ENCODE data around the gene TTC7B.

The TTC7B gene

GRCh38 chr14:90773705-90774104, 42.5 kb downstream of the TTC7B start:
- no peak for DNase-seq

DNA sequence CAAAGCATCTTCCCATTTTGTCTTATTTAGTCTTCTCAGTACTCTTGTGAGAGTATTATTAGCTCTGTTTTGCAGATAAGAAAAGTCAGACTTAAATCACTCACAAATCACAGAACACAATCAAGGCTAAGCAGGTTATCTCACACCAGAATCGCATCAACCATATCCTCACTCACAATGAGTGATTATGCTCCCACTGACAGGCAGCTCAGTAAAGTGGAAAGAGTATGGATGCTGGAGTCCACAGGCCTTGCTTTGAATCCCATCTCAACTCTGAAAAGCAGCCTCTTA, 43.1 kb downstream of the TTC7B start:
- DNase-seq = no peak

DNA sequence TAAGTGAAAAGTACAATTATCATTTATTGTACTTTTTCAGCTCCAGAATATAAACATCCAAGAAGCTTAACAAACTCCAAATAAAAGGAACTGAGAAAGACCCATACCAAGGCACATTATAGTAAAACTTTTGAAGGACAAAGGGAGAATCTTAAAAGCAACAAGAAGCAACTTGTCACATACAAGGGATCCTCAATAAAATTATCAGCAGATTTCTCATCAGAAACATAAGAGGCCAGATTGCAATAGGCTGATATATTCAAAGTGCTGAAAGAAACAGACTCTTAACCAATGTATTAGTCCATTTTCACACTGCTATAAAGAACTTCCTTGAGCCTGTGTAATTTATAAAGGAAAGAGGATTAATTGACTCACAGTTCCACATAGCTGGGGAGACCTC, 48.3 kb downstream of the TTC7B start:
- DNase-seq = no peak

DNA sequence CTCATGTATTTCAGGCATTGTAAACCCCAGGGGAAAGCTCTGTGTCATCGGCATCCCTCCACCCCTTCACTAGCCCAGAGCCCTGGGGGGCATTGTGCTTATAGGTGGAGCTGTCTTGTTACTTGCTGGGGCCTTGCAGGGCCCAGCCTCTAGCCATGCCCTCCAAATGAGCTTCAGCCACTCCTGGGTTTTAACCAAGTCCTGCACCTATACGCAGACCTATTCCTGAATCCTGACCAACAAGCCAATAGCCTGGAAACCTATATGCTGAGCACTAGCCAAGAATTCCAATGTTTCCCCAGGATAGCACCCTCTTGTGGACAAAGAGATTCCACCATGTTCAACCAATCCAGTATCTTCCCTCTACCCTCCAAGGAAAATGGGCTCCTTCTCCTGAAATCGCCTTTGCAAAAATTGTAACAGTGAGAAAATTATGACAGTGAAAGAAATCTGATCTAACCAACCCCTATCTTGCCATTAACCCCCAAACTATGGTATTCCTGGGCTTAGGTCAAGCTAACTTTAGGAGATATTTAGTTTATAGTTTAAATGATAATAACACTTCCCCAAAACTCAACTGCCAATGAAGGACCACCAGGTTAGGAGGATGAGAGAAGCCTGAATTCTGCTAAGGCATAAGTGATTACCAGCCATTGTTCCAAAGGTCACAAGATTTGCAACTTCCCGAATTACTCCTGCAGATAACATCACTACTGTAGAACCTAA, 55.5 kb downstream of the TTC7B start:
- DNase-seq = no peak

- DNase-seq = no peak
Measured at GRCh38 chr14:90760078-90760444, 56.2 kb downstream of the TTC7B start.

DNA sequence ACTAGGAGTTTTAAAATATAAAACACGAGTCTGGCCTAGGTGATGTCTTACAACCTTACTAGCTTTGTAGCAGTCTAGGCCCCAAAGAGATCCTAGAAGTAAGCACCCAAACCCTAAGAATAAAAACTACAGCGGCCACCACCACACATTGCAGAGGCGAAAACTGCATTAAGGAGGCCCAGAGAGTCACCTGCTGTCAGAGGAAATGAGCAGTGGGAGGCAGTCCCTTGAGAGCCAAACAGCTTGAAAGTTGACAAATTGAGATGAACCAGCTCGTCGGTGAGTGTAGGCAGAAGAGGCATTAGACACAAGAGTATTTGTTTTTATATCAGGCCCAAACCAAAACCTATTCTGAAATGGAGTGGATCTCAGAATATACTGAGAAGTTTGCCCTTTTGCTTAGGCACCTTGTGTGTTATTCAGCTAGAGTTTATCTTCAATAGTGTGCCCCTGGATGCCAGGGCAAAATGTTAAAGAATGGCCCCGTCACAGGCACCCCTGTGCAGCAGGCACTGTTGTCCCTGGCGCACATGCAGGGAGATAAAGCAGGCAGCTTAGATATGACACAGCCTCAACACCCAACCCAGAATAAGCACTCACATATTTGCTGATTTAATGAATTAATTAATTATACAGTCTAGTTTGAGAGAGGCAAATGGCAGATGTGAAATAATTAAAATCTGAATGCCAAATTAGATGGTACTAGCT, 56.7 kb downstream of the TTC7B start:
- DNase-seq = no peak

- DNase-seq = no peak
Measured at GRCh38 chr14:90758959-90759358, 57.3 kb downstream of the TTC7B start.

- peak; percentile 93 to 95 for DNase-seq
Measured at GRCh38 chr14:90758028-90758889, 58.0 kb downstream of the TTC7B start.

GRCh38 chr14:90757452-90757851, 58.8 kb downstream of the TTC7B start:
- DNase-seq = no peak

- DNase-seq = no peak
Measured at GRCh38 chr14:90756755-90757345, 59.4 kb downstream of the TTC7B start.

DNA sequence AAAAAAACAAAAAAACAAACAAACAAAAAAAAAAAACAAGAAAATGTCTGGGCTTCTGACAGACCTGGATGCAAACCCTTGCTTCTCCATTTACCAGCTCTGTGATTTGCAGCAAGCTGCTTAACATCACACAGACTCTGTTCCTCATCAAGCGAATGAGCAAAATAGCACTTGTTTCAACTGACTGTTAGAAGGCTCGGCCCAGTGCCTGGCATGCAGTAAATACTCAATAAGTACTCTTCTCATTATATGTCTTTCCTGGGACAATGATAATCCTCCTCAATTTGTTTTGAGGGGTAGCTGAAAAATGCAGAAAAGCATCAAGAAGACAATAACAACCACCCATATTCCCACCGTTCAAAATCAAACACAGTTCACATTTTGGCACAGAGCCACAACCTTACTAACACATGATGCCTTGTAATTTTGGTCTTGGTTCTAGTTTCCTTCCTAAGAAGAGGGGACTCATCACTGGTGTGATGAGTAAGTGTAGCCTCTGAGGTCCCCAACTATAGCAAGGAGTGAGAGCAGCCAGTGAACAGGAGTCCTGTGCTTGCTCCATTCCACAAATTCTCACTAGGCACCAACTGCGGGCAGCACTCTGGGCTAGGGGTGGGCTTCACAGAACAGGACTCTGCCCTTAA, 60.4 kb downstream of the TTC7B start:
- no peak for DNase-seq

DNA sequence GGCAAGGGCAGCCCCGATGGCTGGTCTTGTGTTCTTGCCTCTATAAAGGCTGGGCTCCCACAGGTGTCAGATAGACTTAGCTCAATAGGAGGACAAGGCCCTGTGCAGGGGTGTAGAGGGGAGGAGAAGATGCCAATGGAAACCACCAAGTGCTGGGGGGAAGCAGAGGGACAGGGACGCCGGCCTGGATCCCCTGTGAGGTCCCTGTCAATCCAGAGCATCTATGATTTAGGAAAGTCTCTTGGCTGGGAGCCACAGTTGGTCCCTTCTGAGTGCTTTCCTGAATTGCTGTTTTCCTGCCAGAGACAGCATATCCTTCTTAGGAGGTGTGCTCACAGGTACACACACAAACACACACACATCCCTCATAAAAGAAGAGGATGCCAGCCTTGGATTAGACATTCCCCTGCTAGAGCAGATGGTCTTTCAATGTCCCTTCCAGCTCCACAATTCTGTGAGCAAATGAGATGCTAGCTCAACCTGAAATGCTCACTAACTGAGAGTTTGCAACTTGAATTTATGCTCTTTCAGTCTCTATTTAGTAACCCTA, 62.7 kb downstream of the TTC7B start:
- DNase-seq = no peak

DNA sequence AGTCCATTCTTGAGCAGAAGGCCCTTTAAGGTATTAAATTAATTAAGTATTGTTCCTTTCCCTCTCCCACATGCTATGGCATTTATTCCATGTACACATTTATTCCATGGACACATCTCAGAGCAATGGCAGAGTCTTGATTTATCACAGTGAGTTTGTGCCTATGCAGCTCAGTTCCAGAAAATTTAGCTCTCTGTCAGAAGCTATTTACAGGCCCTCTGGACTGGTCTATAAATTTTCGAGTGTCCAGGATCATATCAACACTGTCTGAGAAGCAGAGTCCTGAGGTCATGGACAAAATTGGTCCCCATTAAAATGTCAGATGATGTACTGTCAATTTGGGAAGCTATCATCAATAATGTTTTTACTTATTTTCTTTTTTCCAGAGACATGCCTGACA, 65.5 kb downstream of the TTC7B start:
- no peak for DNase-seq

GRCh38 chr14:90750191-90750590, 66.0 kb downstream of the TTC7B start:
- no peak for DNase-seq

DNA sequence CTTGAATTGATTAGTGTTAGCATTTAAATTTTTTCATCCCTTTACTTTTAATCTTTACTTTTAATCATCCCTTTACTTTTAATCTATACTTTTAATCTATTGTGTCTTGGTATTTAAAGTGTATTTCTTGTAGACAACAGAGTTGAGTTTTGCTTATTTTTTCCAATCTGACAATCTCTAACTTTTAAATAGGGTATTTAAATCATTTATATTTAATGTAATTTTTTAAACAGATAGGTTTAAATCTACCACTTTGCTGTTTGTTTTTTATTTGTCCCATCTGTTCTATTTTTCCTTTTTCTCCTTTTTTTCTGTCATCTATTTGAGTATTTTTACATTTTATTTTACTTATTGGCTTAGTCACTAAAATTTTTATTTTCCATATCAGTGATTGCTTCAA, 68.3 kb downstream of the TTC7B start:
- DNase-seq = no peak

DNA sequence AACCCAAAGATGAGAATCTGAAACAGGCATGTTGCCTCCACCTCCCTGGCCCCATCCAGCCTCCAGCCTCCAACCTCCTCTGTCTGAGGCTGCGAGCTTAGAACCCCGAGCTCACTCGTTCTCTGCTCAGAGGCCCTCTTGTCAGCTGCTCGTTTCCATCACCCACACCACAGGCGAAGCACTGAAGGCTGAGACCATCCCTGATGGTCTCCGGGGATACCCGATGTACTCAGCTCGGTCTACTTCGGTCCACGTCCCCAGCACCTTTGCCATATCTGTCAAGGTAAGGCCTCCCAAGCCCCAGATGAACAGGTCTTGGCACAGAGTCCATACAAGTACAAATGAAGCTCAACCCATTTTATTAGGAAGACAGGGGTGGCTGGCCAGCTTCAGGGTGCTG, 72.4 kb downstream of the TTC7B start:
- DNase-seq = no peak

DNA sequence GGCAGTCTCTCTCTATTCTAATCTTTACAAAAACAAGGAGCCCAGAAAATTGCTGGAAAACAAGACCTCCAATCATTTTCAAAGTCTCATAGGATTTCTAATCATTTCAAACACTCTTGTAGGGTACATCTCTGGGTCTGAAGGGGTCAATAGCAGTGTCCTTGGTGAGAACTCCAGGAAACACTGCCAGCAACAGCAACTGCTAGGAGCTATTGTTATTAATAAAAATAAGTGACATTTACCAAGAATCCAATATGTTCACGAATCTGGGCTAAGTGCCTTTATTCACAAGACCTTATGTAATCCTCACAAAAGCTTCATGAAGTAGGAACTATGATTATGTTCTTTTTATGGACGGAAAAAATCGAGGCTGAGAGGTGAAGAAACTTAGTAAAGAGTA, 72.8 kb downstream of the TTC7B start:
- no peak for DNase-seq

DNA sequence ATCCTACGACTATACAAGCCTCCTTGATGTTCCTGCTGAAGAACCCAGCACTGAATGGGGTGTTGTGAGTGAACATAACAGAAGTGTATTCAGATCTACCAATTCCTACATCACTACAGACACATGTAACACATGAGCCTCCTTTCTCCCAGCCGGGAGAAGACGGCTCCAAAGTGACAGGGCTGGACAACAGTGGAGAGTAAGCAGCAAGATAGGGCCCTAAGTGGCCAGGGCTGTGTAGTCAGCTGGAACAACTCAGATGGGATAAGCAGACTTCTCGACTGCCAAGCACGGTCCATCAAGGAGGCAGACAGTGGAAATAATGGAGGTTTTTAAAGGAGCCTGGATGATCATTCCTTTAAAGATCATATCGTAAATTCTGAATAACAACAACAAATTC, 73.5 kb downstream of the TTC7B start:
- no peak for DNase-seq

DNA sequence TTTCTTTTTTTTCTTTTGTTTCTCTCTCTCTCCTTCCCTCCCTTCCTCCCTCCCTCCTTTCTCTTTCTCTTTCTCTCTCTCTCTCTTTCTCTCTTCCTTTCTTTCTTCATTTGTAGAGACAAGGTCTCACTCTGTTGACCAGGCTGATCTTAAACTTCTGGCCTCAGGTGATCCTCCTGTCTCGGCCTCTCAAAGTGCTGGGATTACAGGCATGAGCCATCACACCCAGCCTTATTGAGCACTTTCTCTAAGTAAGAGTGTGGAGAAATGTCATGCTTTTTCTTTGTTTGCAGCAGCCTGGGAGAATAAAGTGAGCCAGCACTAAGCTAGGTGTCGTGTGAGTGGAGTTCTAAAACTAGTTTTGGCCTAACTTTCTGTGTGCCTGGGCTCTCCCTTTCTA, 74.0 kb downstream of the TTC7B start:
- no peak for DNase-seq

- DNase-seq = no peak
Measured at GRCh38 chr14:90741682-90741946, 74.6 kb downstream of the TTC7B start.

GRCh38 chr14:90740946-90741681, 75.1 kb downstream of the TTC7B start:
- no peak for DNase-seq

DNA sequence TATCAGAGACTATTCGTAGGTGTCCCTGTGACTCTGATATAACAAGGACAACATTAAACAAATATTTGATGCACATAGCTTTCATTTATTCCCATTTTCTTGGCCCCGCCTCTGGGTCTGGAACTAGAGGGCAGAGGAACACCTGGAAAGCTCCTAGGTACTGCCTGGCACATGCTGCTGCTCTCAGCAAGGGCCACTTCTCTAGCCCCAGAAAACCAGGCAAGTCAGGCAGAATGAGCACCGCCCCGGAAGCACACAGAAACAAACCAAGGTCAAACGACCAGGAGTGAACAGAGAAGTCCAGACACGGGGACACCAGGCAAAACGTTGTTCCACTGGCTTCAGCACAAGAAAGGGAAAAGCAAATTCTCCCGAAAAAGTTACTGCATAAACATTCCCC, 76.1 kb downstream of the TTC7B start:
- no peak for DNase-seq

Measured in NCI-H187 (cell line).